Stimulated activated naive CD8-positive, alpha-beta T cell treated with anti-CD3 and anti-CD28 coated beads, Interleukin-15, amount 100 ng/mL, for 72 hours (primary cell): Measurements from ENCODE around the gene MAGEA6.
"Not testable (repeated sequence)": the region's sequence is repeated elsewhere in the genome, so short reads cannot be mapped to it uniquely, and the experiment has no call there.

Experiments
- ATAC-seq: fragments of 150-1000 bp; cut with Tn5 transposase; 2 replicates; pipeline ENCODE4 v1.10.0; 2021; ENCODE audit warnings: mild to moderate bottlenecking, moderate library complexity
- DNase-seq, 2 donors: peaks; one replicate each; pipeline ENCODE4 v3.0.0; 2021 to 2022
- H3K27ac Mint-ChIP-seq, 2 donors: one replicate each; pipeline ENCODE4 v1.8.0; 2022; ENCODE audit warnings: mild to moderate bottlenecking in 2 of 2, mixed read lengths in 2 of 2, moderate library complexity in 2 of 2
- H3K27me3 Mint-ChIP-seq: one replicate; pipeline ENCODE4 v1.8.0; 2022; ENCODE audit warnings: mixed read lengths
- H3K4me1 Mint-ChIP-seq: one replicate; pipeline ENCODE4 v1.8.0; 2022; ENCODE audit warnings: mild to moderate bottlenecking, mixed read lengths
- H3K4me3 Mint-ChIP-seq, 2 donors: one replicate each; pipeline ENCODE4 v1.8.0; 2022; ENCODE audit warnings: mild to moderate bottlenecking in 2 of 2, mixed read lengths in 2 of 2, moderate library complexity in 1 of 2
- H3K9me3 Mint-ChIP-seq, 2 donors: one replicate each; pipeline ENCODE4 v1.8.0; 2022; ENCODE audit warnings: mixed read lengths in 2 of 2

Gene MAGEA6

DNA sequence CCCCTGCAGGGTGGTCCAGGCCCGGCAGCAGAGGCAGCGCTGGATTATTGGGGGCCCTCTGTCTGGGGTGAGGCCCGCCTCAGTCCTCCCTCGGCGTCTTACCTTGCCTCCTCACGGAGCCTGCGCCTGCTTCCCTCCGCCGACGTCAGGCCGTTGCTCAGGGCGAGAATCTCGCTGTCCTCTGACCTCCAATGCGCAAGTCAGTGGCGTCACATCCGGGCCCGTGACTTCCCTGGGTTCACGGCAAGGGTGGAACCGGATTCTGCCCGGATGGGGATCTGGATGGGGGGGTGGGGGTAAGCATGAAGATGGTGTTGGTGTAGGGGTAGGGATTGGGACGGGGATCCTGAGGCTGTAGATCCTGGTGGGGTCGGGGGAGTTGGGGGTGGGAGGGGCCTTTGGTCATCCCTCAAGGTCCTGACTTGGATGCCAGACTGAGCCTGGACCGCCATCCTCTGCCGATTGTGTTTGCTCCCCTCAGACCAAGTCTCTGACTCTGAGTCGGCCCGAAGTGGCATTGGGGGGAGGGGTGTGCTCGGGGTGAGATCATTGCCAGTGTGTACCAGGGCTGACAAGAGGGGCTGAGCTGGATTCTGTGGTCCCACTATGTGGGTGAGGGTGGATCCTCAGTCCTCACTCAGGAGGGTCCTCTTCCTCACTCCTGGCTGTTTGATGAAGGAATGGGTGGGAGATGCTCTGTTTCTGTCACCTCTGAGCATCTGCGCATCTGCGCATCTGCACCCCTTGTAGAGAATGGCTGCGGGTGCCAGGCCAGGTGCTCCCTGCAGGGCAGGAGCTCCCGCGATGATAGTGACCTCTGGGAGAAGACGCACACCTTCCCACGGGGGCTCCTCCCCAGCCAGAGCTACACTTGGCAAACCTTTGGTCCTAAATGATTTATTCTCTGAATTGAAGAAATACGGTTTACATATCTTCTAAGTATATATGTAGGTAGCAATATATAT, 15.5 kb downstream of the MAGEA6 start, which contains the start of gene MAGEA2:
Gene MAGEA2, minus strand, starts transcription at position 157 of the 965 bp plus-strand sequence. CDS start 2,479 bp downstream, outside the sequence.
- not testable (repeated sequence) for H3K4me3 Mint-ChIP-seq, ATAC-seq, DNase-seq, H3K9me3 Mint-ChIP-seq, H3K27ac Mint-ChIP-seq, H3K27me3 Mint-ChIP-seq, H3K4me1 Mint-ChIP-seq

DNA sequence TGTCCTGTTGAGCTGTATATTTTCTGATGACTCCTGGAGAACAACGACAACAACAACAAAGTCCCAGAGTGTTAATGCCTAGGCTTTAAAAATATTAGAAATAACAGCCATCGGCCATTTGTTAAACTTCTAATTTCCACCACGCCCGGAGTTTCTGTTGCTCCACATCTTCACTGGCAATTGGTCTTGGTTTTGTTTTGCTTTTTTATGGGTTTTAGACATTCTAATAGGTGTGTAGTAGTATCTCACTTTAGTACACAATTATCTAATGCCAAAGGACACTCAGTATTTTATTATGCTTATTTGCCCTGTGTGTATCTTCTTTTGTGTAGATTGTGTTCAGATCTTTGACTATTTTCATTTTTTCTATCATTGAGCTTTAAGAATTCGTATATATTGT, 30.9 kb downstream of the MAGEA6 start:
- ATAC-seq (no peak), DNase-seq (no peak)
- Mint-ChIP-seq H3K27ac (no peak overlapping the region), H3K4me1 (no peaks in the 10 kb centered on the region), H3K4me3 (no peak overlapping the region), H3K9me3 (no peaks in the 10 kb centered on the region), H3K27me3 (no peaks in the 10 kb centered on the region)

GRCh38 chrX:152736528-152736927, 33.0 kb downstream of the MAGEA6 start:
- not testable (repeated sequence) for DNase-seq, H3K27me3 Mint-ChIP-seq, ATAC-seq, H3K4me3 Mint-ChIP-seq, H3K27ac Mint-ChIP-seq, H3K9me3 Mint-ChIP-seq, H3K4me1 Mint-ChIP-seq

GRCh38 chrX:152735860-152736511, 33.5 kb downstream of the MAGEA6 start:
- ATAC-seq (no peak), DNase-seq (no peak)
- Mint-ChIP-seq H3K4me1 (no peaks in the 10 kb centered on the region), H3K27ac (no peak overlapping the region), H3K27me3 (no peaks in the 10 kb centered on the region), H3K4me3 (no peak overlapping the region), H3K9me3 (no peaks in the 10 kb centered on the region)

- DNase-seq (no peak), ATAC-seq (no peak)
- H3K27ac Mint-ChIP-seq, result no peak overlapping the region
Measured at GRCh38 chrX:152735101-152735500, 34.4 kb downstream of the MAGEA6 start.

DNA sequence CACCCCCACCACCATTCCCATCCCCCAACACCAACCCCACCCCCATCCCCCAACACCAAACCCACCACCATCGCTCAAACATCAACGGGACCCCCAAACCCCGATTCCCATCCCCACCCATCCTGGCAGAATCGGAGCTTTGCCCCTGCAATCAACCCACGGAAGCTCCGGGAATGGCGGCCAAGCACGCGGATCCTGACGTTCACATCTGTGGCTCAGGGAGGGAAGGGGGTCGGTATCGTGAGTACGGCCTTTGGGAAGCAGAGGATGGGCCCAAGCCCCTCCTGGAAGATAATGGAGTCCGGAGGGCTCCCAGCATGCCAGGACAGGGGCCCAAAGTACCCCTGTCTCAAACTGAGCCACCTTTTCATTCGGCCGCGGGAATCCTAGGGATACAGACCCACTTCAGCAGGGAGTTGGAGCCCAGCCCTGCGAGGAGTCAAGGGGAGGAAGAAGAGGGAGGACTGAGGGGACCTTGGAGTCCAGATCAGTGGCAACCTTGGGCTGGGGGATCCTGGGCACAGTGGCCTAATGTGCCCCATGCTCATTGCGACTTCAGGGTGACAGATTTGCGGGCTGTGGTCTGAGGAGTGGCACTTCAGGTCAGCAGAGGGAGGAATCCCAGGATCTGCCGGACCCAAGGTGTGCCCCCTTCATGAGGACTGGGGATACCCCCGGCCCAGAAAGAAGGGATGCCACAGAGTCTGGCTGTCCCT, 35.2 kb downstream of the MAGEA6 start:
- H3K9me3 Mint-ChIP-seq, H3K4me3 Mint-ChIP-seq, DNase-seq, H3K4me1 Mint-ChIP-seq, H3K27me3 Mint-ChIP-seq, ATAC-seq: not testable (repeated sequence)
- peak overlapping the region; percentile 57 to 63 for H3K27ac Mint-ChIP-seq

More at GRCh38 chrX:152735101-152735500, 34.4 kb downstream of the MAGEA6 start:
- Mint-ChIP-seq H3K27me3 (no peaks in the 10 kb centered on the region), H3K4me3 (no peak overlapping the region), H3K4me1 (no peaks in the 10 kb centered on the region), H3K9me3 (no peaks in the 10 kb centered on the region)

GRCh38 chrX:152733261-152733975, 36.1 kb downstream of the MAGEA6 start, which contains the start of the genes CSAG1 and MAGEA12:
TSS of gene CSAG1 (minus strand) at chrX:152733721. CDS start at chrX:152732460, 1,261 bp downstream.
TSS of gene MAGEA12 (plus strand) at chrX:152733757. CDS start at chrX:152736162, 2,405 bp downstream.
- no peak for ATAC-seq
- DNase-seq, result no peak
- H3K9me3 Mint-ChIP-seq, result no peaks in the 10 kb centered on the region
- H3K27ac Mint-ChIP-seq, result no peak within 1 kb of the TSS
- no peaks in the 10 kb centered on the region for H3K27me3 Mint-ChIP-seq
- no peak within 1 kb of the TSS for H3K4me3 Mint-ChIP-seq
- no peaks in the 10 kb centered on the region for H3K4me1 Mint-ChIP-seq

DNA sequence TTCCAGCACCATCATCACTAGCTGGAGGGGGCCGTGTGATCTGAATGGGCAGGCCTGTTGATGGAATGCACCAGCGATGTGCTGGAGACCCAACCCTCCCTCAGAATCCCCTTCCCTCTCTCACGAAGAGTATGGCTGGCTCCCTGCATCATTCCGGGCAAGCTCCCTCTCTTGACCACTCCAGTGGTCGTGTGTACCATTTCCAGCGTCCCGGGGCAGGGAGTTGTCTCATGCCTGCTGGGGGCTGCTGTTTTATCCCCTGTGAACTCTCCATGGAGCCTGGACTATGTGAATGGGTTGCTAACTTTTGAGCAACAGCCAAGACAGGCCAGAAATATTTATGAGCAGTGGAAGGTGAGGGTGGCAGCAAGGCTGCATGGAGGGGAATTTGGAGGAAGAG, 44.1 kb downstream of the MAGEA6 start:
- DNase-seq (no peak), ATAC-seq (no peak)
- no peak overlapping the region for H3K27ac Mint-ChIP-seq
- no peaks in the 10 kb centered on the region for H3K9me3 Mint-ChIP-seq
- no peaks in the 10 kb centered on the region for H3K27me3 Mint-ChIP-seq
- no peak overlapping the region for H3K4me3 Mint-ChIP-seq
- no peaks in the 10 kb centered on the region for H3K4me1 Mint-ChIP-seq
